GM19099 (cell line): ENCODE results near the gene VPS26A.

Experiments used
- POLR2A ChIP-seq: IDR thresholded peaks from 3 replicates; pipeline ENCODE4 v1.6.1; 2011; ENCODE audit warnings: low read depth; ENCODE audit not compliant: insufficient read length; ENCODE audit errors: extremely low read depth

VPS26A gene

GRCh38 chr10:69123747-69124562 lies at the start of gene VPS26A:
Gene VPS26A, plus strand, starts transcription at chr10:69124178. Its CDS starts 100 bp downstream, at chr10:69124278.
- TF ChIP-seq POLR2A = peak; percentile 84

- TF ChIP-seq POLR2A = no peak
These were observed 49.4 kb upstream of the VPS26A start for GRCh38 chr10:69074532-69074931.

GRCh38 chr10:69075431-69075830 lies 48.5 kb upstream of the VPS26A start:
- TF ChIP-seq POLR2A = no peak

- TF ChIP-seq POLR2A = no peak
These were observed 45.7 kb upstream of the VPS26A start for GRCh38 chr10:69078311-69078710.

GRCh38 chr10:69080226-69080625 lies 43.8 kb upstream of the VPS26A start:
- no peak for TF ChIP-seq POLR2A

- peak; percentile 33 for TF ChIP-seq POLR2A
These were observed 37.9 kb upstream of the VPS26A start for GRCh38 chr10:69086001-69086509.

GRCh38 chr10:69087590-69088470 lies 36.1 kb upstream of the VPS26A start, which contains the start of gene SRGN:
Gene SRGN, plus strand, starts transcription at chr10:69088103. Its CDS starts 55 bp downstream, at chr10:69088158.
- peak; percentile 98 for TF ChIP-seq POLR2A

- TF ChIP-seq POLR2A = no peak
These were observed 35.6 kb upstream of the VPS26A start for GRCh38 chr10:69088471-69088769.

GRCh38 chr10:69088801-69089501 lies 35.0 kb upstream of the VPS26A start:
- peak; percentile 49 for TF ChIP-seq POLR2A

GRCh38 chr10:69089638-69090599 lies 34.1 kb upstream of the VPS26A start:
- TF ChIP-seq POLR2A = peak; percentile 52

- no peak for TF ChIP-seq POLR2A
These were observed 33.3 kb upstream of the VPS26A start for GRCh38 chr10:69090685-69091084.

- no peak for TF ChIP-seq POLR2A
These were observed 32.8 kb upstream of the VPS26A start for GRCh38 chr10:69091143-69091651.

- no peak for TF ChIP-seq POLR2A
These were observed 30.8 kb upstream of the VPS26A start for GRCh38 chr10:69092959-69093850.
